ENCODE results near the gene DNAH6.

DNAH6 gene

GRCh38 chr2:84491256-84491655 is 25.0 kb upstream of the DNAH6 start:
- H3K4me3 ChIP-seq (ENCODE audit: low read depth, low read length): no peak overlapping the region
- TF ChIP-seq, protein P1, sequence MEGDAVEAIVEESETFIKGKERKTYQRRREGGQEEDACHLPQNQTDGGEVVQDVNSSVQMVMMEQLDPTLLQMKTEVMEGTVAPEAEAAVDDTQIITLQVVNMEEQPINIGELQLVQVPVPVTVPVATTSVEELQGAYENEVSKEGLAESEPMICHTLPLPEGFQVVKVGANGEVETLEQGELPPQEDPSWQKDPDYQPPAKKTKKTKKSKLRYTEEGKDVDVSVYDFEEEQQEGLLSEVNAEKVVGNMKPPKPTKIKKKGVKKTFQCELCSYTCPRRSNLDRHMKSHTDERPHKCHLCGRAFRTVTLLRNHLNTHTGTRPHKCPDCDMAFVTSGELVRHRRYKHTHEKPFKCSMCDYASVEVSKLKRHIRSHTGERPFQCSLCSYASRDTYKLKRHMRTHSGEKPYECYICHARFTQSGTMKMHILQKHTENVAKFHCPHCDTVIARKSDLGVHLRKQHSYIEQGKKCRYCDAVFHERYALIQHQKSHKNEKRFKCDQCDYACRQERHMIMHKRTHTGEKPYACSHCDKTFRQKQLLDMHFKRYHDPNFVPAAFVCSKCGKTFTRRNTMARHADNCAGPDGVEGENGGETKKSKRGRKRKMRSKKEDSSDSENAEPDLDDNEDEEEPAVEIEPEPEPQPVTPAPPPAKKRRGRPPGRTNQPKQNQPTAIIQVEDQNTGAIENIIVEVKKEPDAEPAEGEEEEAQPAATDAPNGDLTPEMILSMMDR (IDR thresholded peaks at IDR 0.05; ENCODE audit: low read depth, low read length): no peak
- in situ Hi-C loops (cut with HindIII; ENCODE audit: low sequenced_read_pairs): no loop called here
- no peak for DNase-seq (ENCODE audit: low read depth, low spot score)

GRCh38 chr2:84491741-84492140 is 24.6 kb upstream of the DNAH6 start:
- TF ChIP-seq, protein P1 (IDR thresholded peaks at IDR 0.05; ENCODE audit: low read depth, low read length): no peak
- no peak overlapping the region for H3K4me3 ChIP-seq (ENCODE audit: low read depth, low read length)
- no peak for DNase-seq (ENCODE audit: low read depth, low spot score)
- in situ Hi-C loops (cut with HindIII; ENCODE audit: low sequenced_read_pairs): no loop called here

DNA sequence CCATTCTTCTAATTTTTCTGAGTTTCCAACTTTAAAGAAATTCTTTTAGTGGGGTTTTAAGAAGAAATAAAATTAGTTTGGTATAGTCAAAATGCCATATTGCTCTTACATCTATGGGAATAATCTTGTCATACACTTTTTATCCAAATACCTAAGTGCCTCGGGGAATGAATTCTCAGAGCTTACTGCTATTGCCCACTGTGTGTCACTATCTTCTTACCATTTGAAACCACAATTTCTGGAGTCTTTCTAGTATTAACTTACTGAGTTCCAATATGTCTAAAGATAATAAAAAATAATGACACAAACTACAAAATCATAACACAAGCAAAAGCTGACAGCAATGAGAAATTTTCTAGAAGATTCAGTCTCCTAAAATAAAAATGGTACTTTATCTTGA is 23.7 kb upstream of the DNAH6 start:
- in situ Hi-C loops (cut with HindIII; ENCODE audit: low sequenced_read_pairs): no loop called here
- no peak for DNase-seq (ENCODE audit: low read depth, low spot score)
- no peak overlapping the region for H3K4me3 ChIP-seq (ENCODE audit: low read depth, low read length)
- TF ChIP-seq, protein P1 (IDR thresholded peaks at IDR 0.05; ENCODE audit: low read depth, low read length): peak; percentile 22

- in situ Hi-C loops (cut with HindIII; ENCODE audit: low sequenced_read_pairs): no loop called here
- H3K4me3 ChIP-seq (ENCODE audit: low read depth, low read length): no peak overlapping the region
These were observed 22.8 kb upstream of the DNAH6 start for GRCh38 chr2:84493514-84493913.

GRCh38 chr2:84494070-84494469 is 22.2 kb upstream of the DNAH6 start:
- TF ChIP-seq, protein P1 (IDR thresholded peaks at IDR 0.05; ENCODE audit: low read depth, low read length): no peak
- peak; percentile 19 for DNase-seq (ENCODE audit: low read depth, low spot score)
- in situ Hi-C loops (cut with HindIII; ENCODE audit: low sequenced_read_pairs): no loop called here
- H3K4me3 ChIP-seq (ENCODE audit: low read depth, low read length): no peak overlapping the region

More at GRCh38 chr2:84493514-84493913, 22.8 kb upstream of the DNAH6 start:
- TF ChIP-seq, protein P1 (IDR thresholded peaks at IDR 0.05; ENCODE audit: low read depth, low read length): no peak
- peak; percentile 81 for DNase-seq (ENCODE audit: low read depth, low spot score)

- DNase-seq (ENCODE audit: low read depth, low spot score): peak; percentile 81
- in situ Hi-C loops (cut with HindIII; ENCODE audit: low sequenced_read_pairs): no loop called here
- TF ChIP-seq, protein P1 (IDR thresholded peaks at IDR 0.05; ENCODE audit: low read depth, low read length): peak; percentile 57
- no peak overlapping the region for H3K4me3 ChIP-seq (ENCODE audit: low read depth, low read length)
These were observed 20.7 kb upstream of the DNAH6 start for GRCh38 chr2:84495539-84496146.
